NCI-H510A (cell line): ENCODE measurements around the gene AVL9.
A peak's percentile ranks its signal among the peaks of the same experiment; 100 is the strongest.

Source experiments
- DNase-seq: peaks from one replicate; lab custom pipeline; 2025; lab: John Stamatoyannopoulos, UW

The AVL9 gene

DNA sequence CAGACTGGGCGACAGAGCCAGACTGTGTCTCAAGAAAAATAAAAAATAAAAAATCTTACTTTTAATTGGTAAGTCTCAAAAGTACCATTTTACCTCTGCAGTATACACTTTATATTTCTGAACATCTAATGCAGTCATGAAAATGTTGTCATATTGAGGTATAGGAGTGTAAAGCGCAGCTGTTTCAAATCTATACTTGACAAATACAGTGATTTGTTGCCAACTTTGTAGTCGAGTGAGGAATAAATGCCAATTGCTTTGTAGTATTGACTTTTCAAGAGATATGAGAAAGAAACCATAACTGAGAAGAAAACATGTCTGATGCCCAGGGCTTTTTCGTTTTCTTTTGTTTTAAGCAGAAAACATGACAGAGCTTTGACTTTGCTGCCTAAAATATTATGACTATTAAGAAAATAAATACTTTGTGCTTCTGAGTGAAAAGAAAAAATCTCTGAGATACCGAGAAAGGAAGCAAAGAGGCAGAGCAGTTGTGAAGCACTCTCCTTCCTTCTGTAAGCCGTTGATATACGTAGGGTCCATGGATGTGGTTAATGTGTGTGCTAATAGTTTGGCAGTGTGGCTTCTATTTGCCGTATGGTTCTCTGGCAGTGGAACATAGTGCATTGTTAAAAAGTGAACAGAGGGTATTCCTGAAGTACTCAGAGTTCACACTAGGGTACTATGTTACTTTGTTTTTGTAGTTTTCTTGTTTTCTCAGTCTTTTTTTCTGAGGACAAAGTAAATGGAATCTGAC lies 38.2 kb downstream of the AVL9 start:
- DNase-seq, result no peak

DNA sequence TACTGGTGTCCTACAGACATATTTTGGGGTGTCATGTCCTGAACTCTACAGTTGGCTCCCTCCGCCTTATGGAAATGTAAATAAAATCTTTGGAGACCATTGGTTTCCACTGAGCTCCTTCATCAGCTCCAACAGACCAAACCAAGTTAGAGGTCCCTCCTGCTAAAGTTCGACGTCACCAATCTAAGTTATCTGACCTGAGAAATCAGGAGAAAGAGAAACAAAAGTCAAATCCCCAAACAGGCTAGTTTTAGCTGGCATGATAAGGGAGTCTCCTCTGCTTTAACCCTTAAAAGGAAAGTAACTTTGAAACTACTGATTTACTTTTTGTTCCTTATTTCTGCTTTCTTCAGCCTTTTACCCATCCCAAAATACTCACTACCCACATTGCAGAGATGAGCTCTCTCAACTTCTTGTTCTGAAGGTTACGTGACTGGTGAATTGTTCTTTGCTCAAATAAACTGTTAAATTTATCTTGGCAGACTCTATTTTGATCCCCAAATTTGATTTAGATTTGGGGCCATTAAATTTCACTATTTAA lies 39.9 kb downstream of the AVL9 start:
- DNase-seq, result no peak

DNA sequence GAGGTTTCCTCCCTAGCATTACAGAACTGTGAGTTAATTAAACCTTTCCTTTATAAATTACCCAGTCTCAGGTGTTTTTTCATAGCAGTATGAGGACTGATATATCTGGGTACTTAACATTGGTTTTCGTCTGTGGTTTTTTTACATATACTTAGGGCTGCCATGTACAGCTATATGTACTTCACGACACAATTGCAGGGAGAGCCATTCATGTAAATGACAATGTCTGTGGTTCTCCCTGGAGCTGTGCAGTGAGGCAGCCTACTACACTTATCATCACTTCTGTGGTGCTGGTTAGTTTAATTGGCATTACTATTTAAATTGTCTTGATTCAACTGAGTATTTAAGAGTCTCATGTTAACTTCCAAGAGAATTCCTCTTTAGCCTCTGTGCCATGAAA lies 40.7 kb downstream of the AVL9 start:
- DNase-seq, result no peak

DNA sequence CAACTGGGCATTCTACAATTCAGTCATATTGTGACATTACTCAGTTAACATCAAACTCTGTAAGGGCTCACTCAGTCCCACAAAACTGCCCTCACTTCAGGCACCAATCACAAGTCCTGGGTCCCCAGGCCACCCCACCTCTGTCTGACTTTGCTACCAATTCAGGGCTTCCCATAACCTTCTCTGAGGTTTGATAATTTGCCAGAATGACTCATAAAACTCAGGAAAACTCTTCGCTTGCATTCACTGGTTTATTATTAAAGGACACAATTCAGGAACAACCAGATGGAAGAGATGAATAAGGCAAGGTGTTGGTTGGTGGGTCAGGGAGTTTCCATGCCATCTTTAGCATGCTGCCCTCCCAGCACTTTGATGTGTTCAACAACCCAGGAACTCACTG lies 41.3 kb downstream of the AVL9 start:
- no peak for DNase-seq

DNA sequence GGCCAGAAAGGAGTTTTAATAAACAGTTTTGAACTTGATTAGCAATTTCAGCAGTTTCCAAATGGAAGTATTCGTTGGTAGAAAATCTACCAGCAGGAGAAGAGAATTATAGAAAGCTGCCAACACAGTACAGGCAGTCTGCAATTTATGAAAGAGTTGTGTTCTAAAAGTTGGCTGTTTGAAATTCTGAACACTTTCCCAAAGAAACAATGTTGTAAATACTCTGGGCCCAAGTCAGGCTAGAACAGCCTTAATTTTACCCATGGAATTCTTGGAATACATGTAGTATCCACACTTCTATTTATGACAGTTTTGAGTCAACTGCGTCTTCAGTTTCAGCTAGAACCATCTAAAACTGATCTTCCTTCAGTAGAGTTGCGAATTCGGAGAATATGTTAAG lies 42.5 kb downstream of the AVL9 start:
- no peak for DNase-seq

DNA sequence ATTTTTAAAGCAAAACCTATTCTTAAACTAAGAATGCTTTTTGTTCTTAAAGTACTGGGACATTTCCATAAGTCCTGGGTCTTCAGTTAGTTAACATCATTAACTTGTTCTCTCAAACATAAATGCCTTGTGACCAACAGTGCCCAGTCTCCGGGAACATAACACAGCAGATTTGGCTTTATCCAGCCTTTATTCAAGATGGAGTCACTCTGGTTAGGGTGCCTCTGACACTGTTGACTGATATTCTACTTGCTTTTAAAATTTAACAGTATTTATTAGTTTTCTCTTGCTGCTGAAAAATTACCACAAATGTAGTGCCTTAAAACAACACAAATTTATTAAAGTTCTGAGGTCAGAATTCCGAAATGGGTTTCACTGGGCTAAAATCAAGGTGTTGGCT lies 44.1 kb downstream of the AVL9 start:
- no peak for DNase-seq

DNA sequence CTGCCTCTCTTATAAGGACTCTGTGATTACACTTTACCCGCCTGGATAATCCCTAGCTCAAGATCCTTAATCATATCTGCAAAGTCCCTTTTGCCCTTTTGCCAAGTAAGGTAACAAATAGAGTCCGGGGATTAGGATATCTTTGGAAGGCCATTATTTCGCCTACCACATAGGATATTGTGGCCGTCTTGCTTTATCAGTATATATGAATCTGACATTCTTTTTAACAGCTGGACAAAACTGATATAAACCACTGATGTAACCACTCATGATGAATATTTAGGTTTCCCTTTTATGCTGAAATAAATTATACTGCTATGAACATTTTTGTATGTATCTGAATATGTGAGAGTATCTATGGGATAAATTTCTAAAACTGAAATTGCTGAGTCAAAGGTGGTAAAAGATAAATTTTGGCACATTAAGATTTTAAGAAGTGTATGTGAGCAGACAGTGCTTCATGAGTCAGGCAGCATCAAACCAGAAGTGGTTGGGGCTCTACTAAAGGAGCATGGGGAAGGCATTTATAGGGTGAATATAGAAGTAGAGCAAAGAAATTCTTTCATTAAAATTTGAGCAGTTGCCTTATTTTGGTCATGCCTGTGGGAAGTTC lies 44.7 kb downstream of the AVL9 start:
- no peak for DNase-seq

DNA sequence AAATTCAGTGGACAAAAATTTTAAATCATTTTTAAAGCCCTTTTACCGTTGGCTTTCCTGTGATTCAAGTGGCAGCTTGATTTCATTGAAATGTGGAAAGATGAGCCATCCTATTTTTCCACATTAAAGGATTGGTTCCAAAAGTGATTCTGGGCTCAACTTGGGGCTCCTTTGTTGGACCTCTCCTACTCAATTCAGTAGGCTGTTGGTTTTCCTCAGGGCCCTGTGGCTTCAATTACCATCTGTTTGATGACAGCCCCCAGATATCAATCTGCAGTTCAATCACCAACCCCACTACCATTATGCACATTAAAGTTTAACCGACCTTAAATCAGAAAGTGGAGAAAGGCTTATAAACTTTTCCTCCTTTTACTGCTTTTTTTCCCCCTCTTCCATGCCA lies 47.3 kb downstream of the AVL9 start:
- no peak for DNase-seq

DNA sequence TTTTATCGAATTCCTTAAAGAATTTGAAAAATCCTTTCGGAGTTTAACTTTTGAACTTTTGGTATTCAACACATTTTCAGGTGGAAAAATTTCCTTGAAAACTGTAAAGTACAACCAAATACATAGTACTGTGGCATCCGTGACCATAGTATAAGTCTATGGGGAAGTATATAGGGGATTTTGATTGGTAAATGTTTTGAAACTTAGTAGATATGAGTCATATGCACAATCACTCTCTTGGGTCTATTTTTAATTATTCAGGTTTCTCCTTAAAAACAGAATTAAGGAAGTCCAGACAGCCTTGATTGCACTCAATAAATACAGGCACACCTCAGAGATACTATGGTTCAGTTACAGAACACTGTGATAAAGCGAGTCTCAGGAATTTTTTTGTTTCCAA lies 64.2 kb downstream of the AVL9 start:
- no peak for DNase-seq

DNA sequence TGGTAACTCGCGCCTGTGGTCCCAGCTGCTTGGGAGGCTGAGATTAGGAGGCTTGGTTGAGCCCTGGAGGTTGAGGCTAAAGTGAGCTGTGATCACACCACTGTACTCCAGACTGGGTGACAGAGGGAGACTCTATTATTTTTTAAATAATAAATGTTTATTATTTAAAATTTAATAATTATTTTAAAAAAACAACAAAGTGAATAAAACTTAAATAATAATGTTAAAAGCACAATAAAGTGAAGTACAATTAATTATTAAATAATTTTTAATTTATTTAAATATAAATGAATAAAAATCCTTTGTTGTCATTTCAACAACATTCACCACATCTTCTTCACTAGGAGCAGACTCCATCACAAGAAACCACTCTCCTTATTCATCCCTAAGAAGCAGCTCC lies 64.8 kb downstream of the AVL9 start:
- DNase-seq, result no peak

DNA sequence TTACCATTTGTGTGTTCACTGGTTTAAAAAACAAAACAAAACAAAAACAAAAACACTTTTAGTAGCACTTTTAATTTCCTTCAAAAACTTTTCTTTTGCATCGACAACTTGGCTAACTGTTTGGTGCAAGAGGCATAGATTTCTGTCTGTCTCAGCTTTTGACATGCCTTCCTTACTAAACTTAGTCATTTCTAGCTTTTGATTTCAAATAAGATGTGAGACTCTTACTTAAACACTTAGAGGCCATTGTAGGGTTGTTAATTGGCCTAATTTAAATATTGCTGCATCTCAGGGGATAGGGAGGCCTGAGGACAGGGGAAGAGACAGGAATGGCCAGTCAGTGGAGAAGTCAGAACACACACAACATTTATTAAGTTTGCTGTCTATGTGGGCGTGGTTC lies 66.3 kb downstream of the AVL9 start:
- DNase-seq, result no peak

DNA sequence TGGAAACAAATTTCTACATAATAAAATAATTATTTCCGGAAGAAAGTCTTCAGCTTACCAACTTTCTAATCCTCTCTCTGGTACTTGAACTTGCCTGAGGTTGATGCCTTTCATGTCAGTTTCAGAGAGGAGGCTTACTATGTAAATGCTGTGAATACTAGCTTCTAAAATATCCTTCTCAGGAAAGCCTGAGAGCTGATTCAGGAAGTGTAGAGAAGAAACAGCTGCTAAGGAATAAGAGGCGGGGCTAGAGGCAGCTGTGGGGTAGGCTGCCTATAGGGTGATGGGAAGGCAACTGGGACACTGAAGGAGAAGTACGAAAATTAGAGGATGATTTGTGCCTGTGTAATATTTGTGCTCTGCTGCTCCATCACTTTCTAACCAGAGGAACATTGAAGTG lies 69.3 kb downstream of the AVL9 start:
- peak; percentile 8 for DNase-seq

DNA sequence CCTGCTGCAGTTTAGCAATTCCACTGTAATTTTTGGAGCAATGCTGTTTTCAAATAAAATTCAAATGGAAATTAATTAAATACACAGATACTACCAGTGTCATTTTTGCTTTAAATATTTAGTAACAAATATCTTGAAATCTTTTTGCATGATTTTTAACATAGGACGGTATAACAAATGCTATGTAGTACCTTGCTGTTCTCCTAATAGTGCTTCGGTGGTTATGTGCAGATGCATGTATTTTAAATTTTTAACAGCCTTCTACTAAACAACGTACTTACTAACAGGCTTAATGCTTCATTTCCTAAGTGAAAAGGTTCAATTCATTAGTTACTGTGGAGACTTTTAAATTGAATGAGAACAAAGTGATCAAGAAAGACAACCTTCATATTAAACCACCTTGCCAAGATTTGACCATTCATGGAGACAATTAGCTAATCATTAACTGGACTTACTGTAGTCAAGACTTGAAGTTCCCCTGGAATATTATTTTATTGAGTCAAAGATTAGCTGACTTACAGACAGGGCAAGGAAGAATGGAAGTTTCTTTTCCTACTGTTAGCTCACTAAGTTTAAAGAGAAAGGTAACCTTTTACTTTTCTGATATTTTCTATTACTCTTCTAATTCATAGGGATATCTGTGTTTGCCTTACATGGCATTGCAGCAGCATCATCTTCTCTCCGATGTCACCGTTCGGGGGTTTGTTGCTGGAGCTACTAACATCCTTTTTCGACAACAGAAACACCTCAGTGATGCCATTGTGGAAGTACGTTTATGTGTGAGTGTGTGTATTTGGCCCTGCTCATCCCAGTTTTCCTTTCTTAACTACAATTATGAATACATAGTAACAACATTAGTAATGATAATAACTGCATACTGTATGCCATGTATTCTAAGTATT lies 74.3 kb downstream of the AVL9 start:
- no peak for DNase-seq

DNA sequence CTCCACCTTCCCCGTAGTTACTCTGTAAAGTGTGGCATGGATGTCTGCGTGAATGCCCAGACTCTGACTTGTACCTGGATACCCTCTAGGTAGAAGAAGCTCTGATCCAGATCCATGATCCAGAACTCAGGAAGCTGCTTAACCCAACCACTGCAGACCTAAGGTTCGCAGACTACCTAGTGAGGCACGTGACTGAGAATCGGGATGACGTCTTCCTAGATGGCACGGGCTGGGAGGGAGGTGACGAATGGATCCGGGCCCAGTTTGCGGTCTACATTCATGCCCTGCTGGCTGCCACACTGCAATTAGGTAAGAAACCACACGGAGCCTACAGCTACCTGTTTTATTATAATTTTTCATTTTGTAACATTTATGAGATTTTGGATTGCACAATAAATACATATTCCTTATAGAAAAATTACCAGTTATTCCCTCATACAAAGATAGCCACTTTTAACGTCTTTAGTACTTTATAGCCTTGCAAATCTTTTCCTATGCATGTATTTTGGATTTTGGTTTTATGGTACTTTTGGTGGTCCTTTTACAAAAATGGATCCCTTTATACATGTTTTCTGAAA lies 77.9 kb downstream of the AVL9 start:
- no peak for DNase-seq

DNA sequence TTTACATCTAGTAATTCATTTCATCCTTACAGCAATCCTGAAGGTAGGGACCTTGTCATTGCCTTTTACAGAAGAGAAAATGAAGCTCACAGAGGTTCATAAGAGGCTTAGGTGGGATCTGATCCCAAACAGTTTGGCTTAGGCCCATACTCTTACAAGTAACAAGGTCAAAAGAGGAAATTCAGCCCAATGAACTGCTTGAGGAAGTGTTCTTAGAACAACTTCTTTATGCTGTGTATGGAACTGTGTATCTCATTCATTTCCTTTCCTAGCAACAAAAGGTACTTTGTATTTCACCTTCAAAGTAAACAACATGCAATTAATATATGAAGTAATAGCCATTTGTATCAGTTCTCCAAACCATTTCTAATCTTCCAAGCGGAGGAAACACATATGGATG lies 79.3 kb downstream of the AVL9 start:
- DNase-seq, result no peak

DNA sequence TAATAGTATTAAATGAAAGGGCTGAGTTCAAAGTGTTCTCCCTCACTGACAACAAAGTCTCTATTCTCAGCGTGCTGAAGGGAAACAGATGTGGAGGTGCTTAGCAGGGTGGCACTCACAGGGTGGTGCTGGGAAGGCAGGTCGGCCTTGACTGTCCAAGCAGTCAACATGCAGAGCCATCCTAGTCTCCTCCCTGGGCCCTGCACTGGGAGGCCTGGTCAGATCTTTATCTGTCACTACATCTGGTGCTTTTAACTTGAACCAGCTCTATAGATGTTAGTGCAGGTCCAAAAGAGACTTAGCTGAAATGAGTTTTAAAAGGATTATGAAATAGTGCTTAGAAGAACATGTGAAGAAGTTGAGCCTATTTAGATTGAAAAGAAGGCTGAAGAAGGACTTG lies 82.1 kb downstream of the AVL9 start:
- DNase-seq, result no peak

DNA sequence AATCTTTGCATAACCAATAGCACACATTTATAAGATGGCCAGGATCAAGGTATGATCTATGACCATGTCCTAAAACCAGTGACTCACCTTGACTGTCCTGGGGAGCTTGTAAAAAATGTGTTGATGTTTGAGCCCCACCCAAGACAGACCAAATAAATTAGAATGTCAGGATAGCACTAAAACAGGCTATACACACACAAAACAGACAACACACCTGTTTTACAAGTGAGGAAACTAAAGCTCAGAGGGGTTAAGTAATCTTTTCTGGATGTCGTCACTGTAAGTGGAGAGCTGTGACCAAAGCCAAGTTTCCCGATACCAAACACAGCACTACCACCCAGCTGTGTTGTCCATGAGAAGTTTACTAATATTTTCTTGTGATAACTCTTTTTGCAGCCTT lies 84.5 kb downstream of the AVL9 start:
- DNase-seq, result no peak

DNA sequence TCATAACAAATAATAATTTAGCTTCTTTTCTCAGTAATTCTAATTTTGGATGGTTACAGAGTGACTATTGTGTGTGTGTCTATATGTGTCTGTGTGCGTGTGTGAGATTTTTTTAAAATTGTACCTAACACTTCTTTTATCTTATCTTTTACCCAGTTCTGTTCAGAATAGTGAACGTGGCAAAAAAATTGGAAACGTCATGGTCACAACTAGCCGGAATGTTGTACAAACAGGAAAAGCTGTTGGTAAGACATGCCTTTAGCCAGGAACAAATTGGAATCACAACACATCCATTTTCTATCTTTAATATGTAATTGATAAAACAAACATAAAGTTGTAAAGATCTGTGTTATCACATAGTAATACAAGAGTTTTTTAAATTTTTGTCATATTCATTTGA lies 85.4 kb downstream of the AVL9 start:
- DNase-seq, result no peak

DNA sequence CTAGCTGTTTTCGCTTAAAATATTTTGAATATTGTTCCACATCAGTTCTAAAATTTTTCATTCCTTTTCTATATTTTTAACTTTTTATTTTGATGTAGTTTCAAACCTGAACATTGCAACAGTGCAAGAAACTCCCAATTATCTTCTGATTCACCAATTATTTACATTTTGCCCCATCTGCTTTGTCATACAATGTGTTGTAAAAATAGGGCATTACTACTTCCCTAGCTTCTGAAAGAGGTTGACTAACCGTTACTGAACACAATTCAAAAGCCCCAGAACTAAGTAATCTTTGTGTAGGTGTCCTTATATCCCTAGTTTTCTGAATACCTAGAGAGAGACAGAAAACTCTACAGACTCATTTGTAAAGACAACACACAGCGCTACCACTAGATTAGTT lies 86.7 kb downstream of the AVL9 start:
- no peak for DNase-seq

DNA sequence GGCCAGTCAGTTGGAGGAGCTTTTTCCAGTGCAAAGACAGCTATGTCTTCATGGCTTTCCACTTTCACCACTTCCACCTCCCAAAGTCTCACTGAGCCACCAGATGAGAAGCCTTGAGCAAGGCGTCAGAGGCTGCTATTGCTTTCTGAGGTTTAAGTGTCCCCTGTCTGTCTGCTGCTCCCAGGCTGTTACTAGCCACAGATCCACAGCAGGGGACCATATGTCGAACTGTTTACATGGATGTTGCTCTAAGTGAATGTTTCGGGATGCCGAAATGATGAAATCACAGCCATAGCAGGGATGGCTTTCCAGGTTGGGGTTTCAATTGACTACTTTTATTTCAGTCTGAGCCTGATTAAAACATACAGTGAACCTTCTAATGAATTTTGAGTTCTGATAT lies 88.5 kb downstream of the AVL9 start:
- no peak for DNase-seq

DNA sequence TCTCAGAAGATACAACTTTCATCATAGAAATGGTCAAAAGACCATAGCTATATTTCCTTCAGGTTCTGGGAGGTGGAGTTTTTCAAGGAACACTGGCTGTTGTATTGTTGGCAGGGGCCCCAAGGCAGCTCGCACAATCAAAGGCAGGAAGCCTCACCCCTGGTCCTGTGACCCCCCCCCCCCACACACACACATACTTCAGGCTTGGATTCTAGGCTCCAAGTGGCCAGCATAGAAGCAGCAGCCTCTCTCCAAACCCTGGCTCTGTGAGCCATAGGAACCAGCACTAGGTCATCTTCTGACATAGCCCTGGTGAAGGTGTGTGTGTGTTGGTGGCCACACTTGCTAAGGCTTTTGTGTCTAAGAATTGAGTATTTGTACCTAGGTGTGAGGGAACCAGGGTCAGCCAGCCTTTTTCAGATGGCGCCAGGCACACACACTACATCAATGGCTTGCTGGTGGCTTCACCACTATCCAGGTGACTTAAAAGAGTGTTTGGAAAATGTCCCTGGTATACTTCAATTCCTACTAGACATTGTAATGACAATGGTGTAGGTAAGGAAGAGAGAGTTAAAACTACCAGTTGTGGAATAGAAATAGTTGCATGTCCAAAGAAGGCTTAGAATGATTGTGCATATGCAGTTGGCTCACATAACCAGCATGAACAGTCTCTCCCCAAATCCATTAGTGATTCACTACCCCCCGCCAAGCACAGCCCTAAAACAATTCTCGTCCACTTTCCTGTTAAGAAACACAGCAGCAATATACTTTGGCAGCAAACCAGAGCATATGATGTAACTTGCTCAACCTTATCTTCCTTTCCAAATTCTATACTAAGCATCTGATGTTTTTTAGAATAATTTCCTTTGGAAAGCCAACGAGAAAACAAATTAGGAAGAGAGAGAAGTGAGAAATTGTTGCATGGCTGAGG lies 91.3 kb downstream of the AVL9 start:
- no peak for DNase-seq
